Sigmoid colon (tissue), 7 donors: ENCODE measurements around the gene LIME1. TPM values are rescaled to one million over a fixed set of nuclear protein-coding genes. Genes with fewer than 3 reads are reported as not detected.
A peak's percentile ranks its signal among the peaks of the same experiment; 100 is the strongest.

ENCODE experiments used
- DNase-seq: peaks from one replicate; pipeline ENCODE4 v3.0.0-alpha.2; 2019
- H3K27ac ChIP-seq, 4 donors: fragments of 200-600 bp; sonication (generic); one replicate each; pipeline ENCODE4 v1.5.1; 2016 to 2019; ENCODE audit warnings: mild to moderate bottlenecking in 1 of 4
- H3K27me3 ChIP-seq, 3 donors: fragments of 200-600 bp; sonication (generic); one replicate each; pipeline ENCODE4 v1.5.1; 2019; ENCODE audit warnings: mild to moderate bottlenecking in 1 of 3
- H3K36me3 ChIP-seq, 4 donors: fragments of 200-600 bp; sonication (generic); one replicate each; pipeline ENCODE4 v1.5.1; 2016 to 2019
- H3K4me1 ChIP-seq, 4 donors: fragments of 200-600 bp; sonication (generic); one replicate each; pipeline ENCODE4 v1.5.1; 2017 to 2019
- H3K4me3 ChIP-seq, 4 donors: fragments of 200-600 bp; sonication (generic); one replicate each; pipeline ENCODE4 v1.5.1; 2017 to 2019; ENCODE audit warnings: mild to moderate bottlenecking in 2 of 4, moderate library complexity in 1 of 4
- H3K9me3 ChIP-seq, 4 donors: fragments of 200-600 bp in 3 of 4; sonication (generic) in 3 of 4; one replicate each; pipeline versions ENCODE4 v1.5.1 to v1.6.1; 2013 to 2019
- EP300 ChIP-seq, 4 donors: sonication (generic); formaldehyde crosslinking; IDR thresholded peaks; one replicate each; pipeline ENCODE4 v1.6.1; 2017; ENCODE audit warnings: antibody characterized with exemption in 4 of 4
- POLR2A ChIP-seq, 2 donors: fragments of 450-650 bp; IDR thresholded peaks; one replicate each; pipeline ENCODE4 v1.6.1; 2016; ENCODE audit warnings: antibody characterized with exemption in 2 of 2, mild to moderate bottlenecking in 2 of 2, moderate library complexity in 2 of 2
- POLR2AphosphoS5 ChIP-seq, 4 donors: sonication (generic); formaldehyde crosslinking; IDR thresholded peaks; one replicate each; pipeline ENCODE4 v1.6.1; 2017; ENCODE audit warnings: antibody characterized with exemption in 4 of 4
- WGBS, 2 donors: extraction: QIAGEN DNeasy Blood & Tissue Kit; methylation state at CpG; one replicate each; pipeline ENCODE4 v1.1.7; 2013; 5-methylcytosine and 5-hydroxymethylcytosine counted together
- intact Hi-C: fragments of 100-400 bp; cut with DNase I; formaldehyde crosslinking; loops from one replicate; pipeline ENCODE4 v1.15.1; 2023
- polyA plus RNA-seq, 3 donors: library from polyadenylated mRNA; stranded (reverse); fragments of 200-250 nt; gene quantifications; one replicate each; pipeline ENCODE4 v1.2.3, GENCODE V29; 2013
- total RNA-seq, 4 donors: library from RNA; depleted of rRNA; stranded (reverse); fragments of >200 nt; gene quantifications; one replicate each; pipeline ENCODE4 v1.1.0, GENCODE V29; 2016
- TF ChIP-seq, protein P1 (sequence below), 4 experiments: fragments of 450-650 bp in 3 of 4; fragments of 200-600 bp in 1 of 4; IDR thresholded peaks; one replicate each; pipeline ENCODE4 v1.5.1; 2016 to 2019; ENCODE audit warnings: antibody characterized with exemption in 4 of 4, mild to moderate bottlenecking in 3 of 4, moderate library complexity in 2 of 4
- donor health status: healthy with polysubstance abuse.
- donor health status: Bipolar disorder and iron deficiency.
- donor health status: healthy.

The LIME1 gene
- total and polyA plus RNA-seq, 7 donors: 4.6 to 35.3 (median 6.4) TPM; not detected in 1

DNA sequence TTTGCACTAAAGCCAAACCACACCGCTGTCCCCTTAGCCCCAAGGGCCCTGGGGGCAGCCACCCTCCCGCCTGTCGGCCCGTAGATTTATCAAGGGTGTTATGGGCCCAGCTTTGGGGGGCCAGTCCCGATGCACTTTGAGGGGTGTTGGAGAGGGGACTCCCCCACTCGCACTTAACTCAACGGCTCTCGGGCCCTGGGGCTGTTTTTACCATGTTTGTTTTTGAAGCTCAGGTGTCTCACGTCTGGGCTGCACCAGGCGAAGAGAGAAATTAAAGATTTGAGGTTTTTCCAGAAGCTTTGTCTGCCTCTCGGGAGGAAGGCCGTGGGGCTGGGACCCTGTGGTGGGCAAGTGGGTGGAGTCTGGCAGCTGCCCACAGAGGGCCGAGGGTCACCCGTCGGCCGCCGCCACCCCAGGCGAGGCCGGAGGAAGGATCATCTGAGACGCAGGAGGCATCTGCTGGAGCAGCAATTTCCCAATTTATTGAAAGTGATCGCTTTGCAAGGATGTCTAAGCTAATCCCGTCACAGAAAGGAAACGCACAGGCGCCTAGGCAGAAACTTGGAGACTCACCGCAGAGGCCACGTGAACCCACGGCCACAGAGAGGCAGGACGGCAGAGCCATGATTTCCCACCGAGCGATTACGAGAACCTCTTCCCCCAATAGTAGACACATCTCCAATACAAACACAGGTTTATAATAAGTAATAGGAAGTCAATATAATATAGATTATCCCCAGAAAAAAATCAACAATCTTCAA lies 6.9 kb downstream of the LIME1 start:
- Histone ChIP-seq H3K4me3 (no peak overlapping the region), H3K36me3 (peaks cover 11 to 20% (median 15%) of the 10 kb centered on the region in 4 donors), H3K27me3 (no peaks in the 10 kb centered on the region), H3K4me1 (peaks cover 0 to 28% (median 25%) of the 10 kb centered on the region in 4 donors), H3K27ac (no peak overlapping the region), H3K9me3 (no peaks in the 10 kb centered on the region)
- WGBS, 2 donors: 89 to 90% methylated on average over 31 of the region's 31 CpGs
- peak; percentile 66 for DNase-seq
- intact Hi-C loops: loop anchor here (5.0 kb wide), 1 partner anchor 526 kb away; the partner anchor contains the start of gene YTHDF1
- TF ChIP-seq EP300 (IDR thresholded peaks at IDR 0.05): no peak

DNA sequence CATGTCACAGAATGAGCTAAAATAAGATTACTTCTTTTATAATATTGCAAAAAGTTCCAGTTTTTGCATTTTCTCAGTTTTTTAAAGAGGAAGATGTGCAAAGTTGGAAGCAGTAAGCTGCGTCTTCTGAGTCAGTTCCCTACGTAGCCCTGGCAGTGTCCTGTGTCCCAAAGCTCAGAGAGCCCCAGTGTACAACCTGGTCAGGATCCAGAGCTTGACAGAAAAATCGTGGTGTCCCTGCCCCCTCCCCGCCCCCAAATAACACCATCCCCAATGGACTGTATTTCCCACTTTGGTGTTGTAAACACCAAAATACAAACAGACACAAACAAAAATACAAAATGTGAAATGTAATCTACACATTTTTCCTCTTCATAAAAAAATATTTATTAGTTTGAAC lies 7.7 kb downstream of the LIME1 start:
- WGBS, 2 donors: 69 to 76% methylated on average over 4 of the region's 4 CpGs
- Histone ChIP-seq H3K36me3 (peaks cover 11 to 20% (median 15%) of the 10 kb centered on the region in 4 donors), H3K9me3 (no peaks in the 10 kb centered on the region), H3K4me1 (peaks cover 0 to 21% (median 17%) of the 10 kb centered on the region in 4 donors), H3K4me3 (no peak overlapping the region), H3K27ac (no peak overlapping the region), H3K27me3 (no peaks in the 10 kb centered on the region)
- TF ChIP-seq EP300 (IDR thresholded peaks at IDR 0.05): no peak
- no peak for TF ChIP-seq POLR2AphosphoS5 (IDR thresholded peaks at IDR 0.05)
- TF ChIP-seq POLR2A (IDR thresholded peaks at IDR 0.05): no peak
- TF ChIP-seq, protein P1, sequence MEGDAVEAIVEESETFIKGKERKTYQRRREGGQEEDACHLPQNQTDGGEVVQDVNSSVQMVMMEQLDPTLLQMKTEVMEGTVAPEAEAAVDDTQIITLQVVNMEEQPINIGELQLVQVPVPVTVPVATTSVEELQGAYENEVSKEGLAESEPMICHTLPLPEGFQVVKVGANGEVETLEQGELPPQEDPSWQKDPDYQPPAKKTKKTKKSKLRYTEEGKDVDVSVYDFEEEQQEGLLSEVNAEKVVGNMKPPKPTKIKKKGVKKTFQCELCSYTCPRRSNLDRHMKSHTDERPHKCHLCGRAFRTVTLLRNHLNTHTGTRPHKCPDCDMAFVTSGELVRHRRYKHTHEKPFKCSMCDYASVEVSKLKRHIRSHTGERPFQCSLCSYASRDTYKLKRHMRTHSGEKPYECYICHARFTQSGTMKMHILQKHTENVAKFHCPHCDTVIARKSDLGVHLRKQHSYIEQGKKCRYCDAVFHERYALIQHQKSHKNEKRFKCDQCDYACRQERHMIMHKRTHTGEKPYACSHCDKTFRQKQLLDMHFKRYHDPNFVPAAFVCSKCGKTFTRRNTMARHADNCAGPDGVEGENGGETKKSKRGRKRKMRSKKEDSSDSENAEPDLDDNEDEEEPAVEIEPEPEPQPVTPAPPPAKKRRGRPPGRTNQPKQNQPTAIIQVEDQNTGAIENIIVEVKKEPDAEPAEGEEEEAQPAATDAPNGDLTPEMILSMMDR (IDR thresholded peaks at IDR 0.05): no peak
- intact Hi-C loops: loop anchor here (5.0 kb wide), 1 partner anchor 527 kb away; the partner anchor contains the start of gene YTHDF1
- DNase-seq: no peak

DNA sequence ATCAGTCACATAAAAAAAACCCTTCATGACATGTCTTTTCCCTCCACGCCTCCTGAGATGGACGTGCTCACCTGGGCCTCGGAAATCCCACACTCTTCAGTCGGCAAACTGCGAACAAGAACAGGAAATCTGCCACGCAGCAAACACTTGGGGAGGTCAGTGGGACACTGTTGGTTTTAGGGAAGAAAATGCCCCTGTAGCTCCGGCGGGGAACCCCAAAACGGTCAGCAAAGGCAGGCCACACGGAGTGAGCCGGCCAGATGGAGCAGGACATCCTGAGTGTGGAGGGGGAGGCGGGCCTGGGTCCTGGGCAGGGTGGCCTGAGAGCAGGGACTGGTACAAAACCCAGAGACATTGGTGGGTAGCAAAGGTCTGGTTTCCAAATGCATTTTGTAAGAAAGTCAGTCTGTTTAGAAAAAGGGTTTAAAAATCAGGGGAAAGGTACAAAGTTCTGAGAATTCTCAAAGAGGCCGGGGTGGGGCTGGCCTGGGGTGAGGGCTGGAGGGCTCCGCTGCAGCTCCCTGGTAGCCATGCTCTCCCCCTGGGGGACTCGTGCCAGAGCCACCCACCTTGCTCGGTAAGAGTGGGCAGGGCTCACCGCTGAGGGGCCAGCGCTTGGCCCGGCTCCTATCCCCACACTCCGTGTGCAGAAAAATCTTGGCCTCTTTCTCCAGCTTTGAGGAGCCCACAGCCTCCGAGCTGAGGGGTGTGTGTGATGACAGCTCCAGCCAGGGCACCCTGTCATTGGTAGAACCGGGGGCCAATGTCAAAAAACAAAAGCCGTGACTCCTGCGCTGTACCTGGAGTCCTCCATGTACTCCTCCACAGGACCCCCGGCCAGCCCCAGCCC lies 8.3 kb downstream of the LIME1 start:
- no peaks in the 10 kb centered on the region for H3K27me3 ChIP-seq
- peaks cover 11 to 20% (median 15%) of the 10 kb centered on the region in 4 donors for H3K36me3 ChIP-seq
- H3K4me1 ChIP-seq: peaks cover 0 to 19% (median 17%) of the 10 kb centered on the region in 4 donors
- TF ChIP-seq EP300 (IDR thresholded peaks at IDR 0.05) (no peak), POLR2AphosphoS5 (IDR thresholded peaks at IDR 0.05) (peak in 1 of 4 donors; percentile 15)
- intact Hi-C loops: loop anchor here (5.0 kb wide), 1 partner anchor 527 kb away; the partner anchor contains the start of gene YTHDF1
- WGBS, 2 donors: 71 to 84% methylated on average over 25 of the region's 25 CpGs
- no peak overlapping the region for H3K4me3 ChIP-seq
- no peak overlapping the region for H3K27ac ChIP-seq
- DNase-seq: no peak
- no peaks in the 10 kb centered on the region for H3K9me3 ChIP-seq

DNA sequence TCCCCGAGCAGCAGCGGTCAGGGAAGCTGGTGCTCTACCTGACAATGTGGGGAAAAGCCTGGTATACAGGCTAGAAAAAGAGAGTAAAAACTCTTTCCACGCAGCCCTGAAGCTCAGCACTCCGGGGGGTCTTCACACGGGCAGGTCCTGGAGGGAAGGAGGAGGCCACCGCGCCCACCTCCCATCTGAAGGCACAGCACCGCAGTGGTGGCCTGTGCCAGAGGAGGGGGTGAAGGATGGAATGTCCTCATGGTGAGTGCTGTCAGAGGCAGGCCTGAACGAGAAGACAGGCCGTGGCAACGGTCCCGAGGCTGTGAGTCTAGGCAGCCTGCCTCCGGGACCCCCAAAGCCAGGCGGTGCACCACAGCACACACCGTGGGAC lies 9.0 kb downstream of the LIME1 start:
- peaks cover 0 to 17% (median 17%) of the 10 kb centered on the region in 4 donors for H3K4me1 ChIP-seq
- no peak overlapping the region for H3K4me3 ChIP-seq
- TF ChIP-seq POLR2AphosphoS5 (IDR thresholded peaks at IDR 0.05): no peak
- TF ChIP-seq EP300 (IDR thresholded peaks at IDR 0.05): no peak
- H3K27ac ChIP-seq: no peak overlapping the region
- H3K9me3 ChIP-seq: no peaks in the 10 kb centered on the region
- no peak for DNase-seq
- WGBS, 2 donors: 84 to 86% methylated on average over 15 of the region's 15 CpGs
- peaks cover 11 to 20% (median 15%) of the 10 kb centered on the region in 4 donors for H3K36me3 ChIP-seq
- intact Hi-C loops: no loop called here
- no peaks in the 10 kb centered on the region for H3K27me3 ChIP-seq

DNA sequence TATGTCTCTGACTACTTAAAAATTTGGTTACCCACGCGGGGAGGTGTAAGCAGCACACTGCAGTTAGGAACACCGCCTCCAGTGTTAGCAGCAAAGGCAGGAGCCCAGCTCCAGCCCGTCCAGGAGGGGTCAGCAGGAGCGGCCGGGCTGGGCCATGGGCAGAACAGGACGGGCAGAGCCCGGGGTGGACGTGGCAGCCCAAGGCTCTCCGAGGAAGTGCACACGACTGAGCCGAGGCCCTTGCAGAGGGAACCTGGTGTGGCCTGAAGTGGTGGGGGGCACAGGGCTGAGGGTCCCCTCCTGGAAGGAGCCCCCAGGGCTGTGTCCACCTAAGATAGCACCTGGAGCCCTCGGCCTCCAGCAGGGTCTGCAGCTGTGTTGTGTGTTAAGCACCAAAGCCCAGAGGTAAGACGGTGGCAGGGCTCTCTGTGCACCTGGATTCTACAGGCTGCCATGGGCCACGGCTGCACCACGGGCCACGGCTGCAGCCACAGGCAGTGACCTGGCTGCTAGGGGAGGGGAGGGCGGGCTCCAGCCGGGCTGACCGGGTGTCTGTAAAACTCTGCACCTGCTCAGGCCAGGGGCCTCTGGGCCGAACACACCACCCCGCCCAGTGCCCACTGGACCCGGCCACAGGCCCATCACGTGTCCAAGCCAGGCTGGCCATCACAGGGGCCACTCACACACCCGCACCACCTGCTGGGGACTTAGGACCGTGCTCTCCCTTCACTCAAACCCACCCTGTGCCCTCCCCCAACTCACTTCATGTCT lies 9.7 kb downstream of the LIME1 start:
- TF ChIP-seq EP300 (IDR thresholded peaks at IDR 0.05) (no peak), POLR2A (IDR thresholded peaks at IDR 0.05) (no peak)
- TF ChIP-seq, protein P1 (IDR thresholded peaks at IDR 0.05): no peak
- H3K4me1 ChIP-seq: peaks cover 0 to 14% (median 11%) of the 10 kb centered on the region in 4 donors
- peaks cover 11 to 20% (median 15%) of the 10 kb centered on the region in 4 donors for H3K36me3 ChIP-seq
- H3K9me3 ChIP-seq: no peaks in the 10 kb centered on the region
- 78 to 88% methylated on average over 26 of the region's 26 CpGs for WGBS, 2 donors
- no peak for DNase-seq
- no peaks in the 10 kb centered on the region for H3K27me3 ChIP-seq
- H3K27ac ChIP-seq: no peak overlapping the region
- no peak overlapping the region for H3K4me3 ChIP-seq
- intact Hi-C loops: no loop called here
